K562 (cell line): ENCODE results near the gene RBM19.

ENCODE experiments used
- DLX4 ChIP-seq: fragments of 250-450 bp; sonication (Bioruptor Pico); IDR thresholded peaks from 2 replicates; pipeline ENCODE4 v1.6.1; 2021; ENCODE audit warnings: mild to moderate bottlenecking
- FOXP1 ChIP-seq: sonication (generic); formaldehyde crosslinking; IDR thresholded peaks from 2 replicates; pipeline ENCODE4 v1.8.0; 2022; ENCODE audit warnings: mild to moderate bottlenecking, missing genetic modification reagents
- JUNB ChIP-seq: fragments of 450-650 bp; formaldehyde crosslinking; conservative IDR thresholded peaks from 2 replicates; pipeline ENCODE4 v1.4.0; 2020; ENCODE audit warnings: mild to moderate bottlenecking
- MAFK ChIP-seq: IDR thresholded peaks from 2 replicates; pipeline ENCODE4 v1.6.1; 2011; ENCODE audit warnings: low read length, improper control_type of control experiment
- NFYB ChIP-seq: IDR thresholded peaks from 2 replicates; pipeline ENCODE4 v1.6.1; 2011; ENCODE audit warnings: mild to moderate bottlenecking, moderate library complexity; ENCODE audit not compliant: insufficient read length; ENCODE audit errors: extremely low read depth
- POLR2A ChIP-seq: fragments of 450-650 bp; conservative IDR thresholded peaks from 2 replicates; pipeline ENCODE4 v1.6.1; 2016
- ZBTB40 ChIP-seq, 2 experiments: fragments of 450-650 bp in 1 of 2; sonication (generic) in 1 of 2; formaldehyde crosslinking in 1 of 2; IDR thresholded peaks; 2 replicates each; pipeline versions ENCODE4 v1.7.1 to v1.9.0; 2016 to 2022; ENCODE audit warnings: inconsistent platforms in 1 of 2, mild to moderate bottlenecking in 1 of 2, missing genetic modification reagents in 1 of 2

GRCh38 chr12:113886721-113887120, 79.4 kb downstream of the RBM19 start:
- TF ChIP-seq DLX4 (CRISPR knock-in tag) (no peak), MAFK (no peak), FOXP1 (CRISPR knock-in tag) (no peak), NFYB (no peak), ZBTB40 (IDR thresholded peaks at IDR 0.05) (no peak), ZBTB40 (CRISPR knock-in tag; IDR thresholded peaks at IDR 0.05) (no peak), POLR2A (no peak), JUNB (no peak)
